Fibroblast of skin of back (primary cell): ENCODE results near the gene MOCS1.

ENCODE experiments used
- DNase-seq: peaks from one replicate; pipeline ENCODE4 v3.0.0-alpha.2; 2013

Gene MOCS1

DNA sequence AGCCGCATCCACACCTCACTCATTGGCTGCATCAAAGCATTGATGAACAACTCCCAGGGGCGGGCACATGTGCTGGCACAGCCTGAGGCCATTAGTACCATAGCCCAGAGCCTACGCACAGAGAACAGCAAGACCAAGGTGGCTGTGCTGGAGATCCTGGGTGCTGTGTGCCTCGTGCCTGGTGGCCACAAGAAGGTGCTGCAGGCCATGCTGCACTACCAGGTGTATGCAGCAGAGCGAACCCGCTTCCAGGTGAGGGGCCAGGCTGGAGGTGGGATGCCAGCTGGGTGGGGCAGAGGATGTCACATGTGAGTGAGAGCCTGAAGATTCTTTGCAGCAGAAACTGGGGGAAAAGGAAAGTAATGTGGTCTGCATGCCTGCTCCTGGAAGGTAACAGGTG is 66.7 kb downstream of the MOCS1 start:
- DNase-seq, result no peak

- peak; percentile 69 for DNase-seq
Observed at GRCh38 chr6:39865011-39865888, 69.0 kb downstream of the MOCS1 start.

GRCh38 chr6:39861663-39862062 is 72.6 kb downstream of the MOCS1 start:
- DNase-seq, result peak; percentile 65

DNA sequence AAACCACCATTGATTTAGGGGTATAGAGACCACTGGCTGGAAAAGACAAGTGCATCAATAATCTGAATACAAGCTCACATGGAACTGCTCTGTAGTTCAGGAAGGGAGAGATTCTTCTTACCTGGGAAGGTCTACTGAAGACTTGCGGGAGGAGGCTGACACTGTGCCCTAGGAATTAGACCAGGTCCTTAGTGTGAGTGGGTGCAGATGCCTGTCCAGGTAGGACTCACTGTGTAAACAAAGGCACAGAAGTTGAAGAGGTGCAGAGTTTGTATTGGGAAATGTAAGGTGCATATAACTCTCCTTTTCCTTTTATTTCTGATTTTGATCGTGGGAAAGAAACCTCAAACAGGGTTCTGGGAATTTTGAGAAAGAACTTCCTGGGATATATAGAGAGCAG is 75.2 kb downstream of the MOCS1 start:
- DNase-seq, result no peak

DNA sequence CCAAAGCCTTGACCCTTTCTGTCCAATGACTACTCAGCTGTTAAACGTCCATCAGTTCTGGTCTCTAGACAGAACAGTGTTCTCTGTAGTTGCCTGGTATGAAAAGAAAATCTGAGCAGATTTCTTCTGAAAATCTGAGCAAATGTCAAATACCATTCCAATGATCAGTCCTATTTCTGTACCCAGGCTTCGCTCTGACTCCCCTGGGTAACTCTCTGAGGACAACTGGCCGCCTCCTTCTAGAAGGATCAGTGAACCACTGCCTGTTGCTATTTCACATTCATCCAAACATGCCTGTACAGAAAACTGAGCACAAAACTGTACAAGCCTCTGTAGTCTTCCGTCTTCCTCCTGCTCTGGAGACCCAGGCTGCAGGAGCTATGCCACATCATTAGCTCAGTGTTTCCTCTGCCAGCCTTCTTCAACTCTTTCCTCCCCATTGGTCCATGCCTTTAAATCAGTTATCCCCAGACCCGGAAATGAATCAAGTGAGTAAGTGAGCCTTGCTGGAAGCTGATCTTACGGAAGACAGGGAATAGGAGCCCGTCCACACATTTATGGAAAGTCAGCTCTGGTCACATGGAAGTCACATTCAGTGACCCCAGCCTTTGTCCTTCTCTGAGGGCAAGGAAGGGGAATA is 78.8 kb downstream of the MOCS1 start:
- peak; percentile 79 for DNase-seq
